Smooth muscle cell (in vitro differentiated cells): Measurements from ENCODE around the gene TMEM213. TPM values are rescaled to one million over a fixed set of nuclear protein-coding genes. Genes with fewer than 3 reads are reported as not detected.

Experiments
- DNase-seq: peaks from one replicate; lab custom pipeline; 2025; ENCODE audit not compliant: unreplicated experiment; lab: John Stamatoyannopoulos, UW
- H2AFZ ChIP-seq: fragments of 200-600 bp; sonication (generic); 2 replicates; pipeline ENCODE4 v1.6.0; 2016; ENCODE audit warnings: antibody characterized with exemption, low read depth, mild to moderate bottlenecking
- H3F3A ChIP-seq: fragments of 200-600 bp; sonication (generic); 2 replicates; pipeline ENCODE4 v1.6.0; 2017; ENCODE audit warnings: antibody characterized with exemption, low read depth
- H3K27ac ChIP-seq: fragments of 200-600 bp; sonication (generic); 2 replicates; pipeline ENCODE4 v1.5.1; 2016; ENCODE audit warnings: low read depth, mild to moderate bottlenecking
- H3K27me3 ChIP-seq: fragments of 200-600 bp; sonication (generic); 2 replicates; pipeline ENCODE4 v1.6.1; 2016; ENCODE audit warnings: low read depth, mild to moderate bottlenecking
- H3K36me3 ChIP-seq: fragments of 200-600 bp; sonication (generic); 2 replicates; pipeline ENCODE4 v1.5.1; 2016; ENCODE audit warnings: low read depth
- H3K4me1 ChIP-seq: fragments of 200-600 bp; sonication (generic); 2 replicates; pipeline ENCODE4 v1.5.1; 2016; ENCODE audit warnings: low read depth
- H3K4me2 ChIP-seq: fragments of 200-600 bp; sonication (generic); 2 replicates; pipeline ENCODE4 v1.6.0; 2016; ENCODE audit warnings: mild to moderate bottlenecking
- H3K4me3 ChIP-seq: fragments of 200-600 bp; sonication (generic); 2 replicates; pipeline ENCODE4 v1.5.1; 2016; ENCODE audit warnings: mild to moderate bottlenecking
- H3K79me2 ChIP-seq: fragments of 200-600 bp; sonication (generic); 2 replicates; pipeline ENCODE4 v1.6.0; 2016; ENCODE audit warnings: low read depth, mild to moderate bottlenecking
- H3K9ac ChIP-seq: fragments of 200-600 bp; sonication (generic); 2 replicates; pipeline ENCODE4 v1.6.0; 2016; ENCODE audit warnings: low read depth
- H3K9me3 ChIP-seq: fragments of 200-600 bp; sonication (generic); replicated peaks from 2 replicates; pipeline ENCODE4 v1.5.1; 2016; ENCODE audit warnings: low read depth
- H4K20me1 ChIP-seq: fragments of 200-600 bp; sonication (generic); 2 replicates; pipeline ENCODE4 v1.6.0; 2016; ENCODE audit warnings: low read depth
- CTCF ChIP-seq: fragments of 200-600 bp; sonication (generic); IDR thresholded peaks from 2 replicates; pipeline ENCODE4 v1.5.1; 2017; ENCODE audit warnings: borderline replicate concordance, mild to moderate bottlenecking, antibody characterized with exemption; ENCODE audit not compliant: insufficient read depth, poor library complexity, severe bottlenecking
- WGBS: methylation state at CpG from one replicate; pipeline ENCODE4 v1.1.7; 2016; ENCODE audit warnings: low lambda C conversion rate; 5-methylcytosine and 5-hydroxymethylcytosine counted together
- polyA plus RNA-seq: library from polyadenylated mRNA; unstranded; fragments of >200 nt; fragmentation: Nextera tagmentation; extraction: Ambion mirVana; gene quantifications from 2 replicates; pipeline ENCODE4 v1.2.1, GENCODE V29; 2016
- total RNA-seq: library from RNA; depleted of rRNA; stranded (reverse); fragments of >200 nt; gene quantifications from 2 replicates; pipeline ENCODE4 v1.2.3, GENCODE V29; 2014

TMEM213 gene
- total and polyA plus RNA-seq, 2 experiments from 2014 or later: not detected

DNA sequence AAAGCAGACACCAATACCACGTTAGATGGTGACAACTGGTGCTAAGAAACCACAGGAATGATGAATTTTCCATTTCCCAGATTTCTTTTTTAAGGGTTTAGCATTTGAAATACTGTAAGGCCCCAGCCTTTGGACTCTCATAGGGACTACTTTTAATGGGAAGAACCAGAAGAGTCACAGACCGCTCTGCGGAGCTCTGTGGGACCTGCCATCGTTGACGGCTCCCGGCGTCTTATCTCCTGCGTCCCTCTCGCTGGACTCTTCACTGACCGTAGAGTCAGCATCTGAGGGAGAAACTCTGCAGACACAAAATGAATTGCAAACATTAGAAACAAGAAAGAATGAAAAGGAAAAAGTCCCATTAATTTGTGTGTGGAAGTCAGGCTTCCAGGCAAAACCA lies 81.6 kb downstream of the TMEM213 start:
- DNase-seq: no peak
- Histone ChIP-seq H3K4me2 (peak overlapping the region; percentile 52), H2AFZ (no peak overlapping the region), H4K20me1 (no peaks in the 10 kb centered on the region), H3K27ac (no peak overlapping the region), H3F3A (peaks cover 11% of the 10 kb centered on the region), H3K9ac (no peak overlapping the region), H3K36me3 (no peaks in the 10 kb centered on the region), H3K79me2 (no peaks in the 10 kb centered on the region), H3K9me3 (no peaks in the 10 kb centered on the region), H3K4me3 (no peak overlapping the region), H3K4me1 (no peaks in the 10 kb centered on the region), H3K27me3 (no peaks in the 10 kb centered on the region)
- TF ChIP-seq CTCF: no peak
- WGBS: 48% methylated on average over 10 of the region's 10 CpGs

DNA sequence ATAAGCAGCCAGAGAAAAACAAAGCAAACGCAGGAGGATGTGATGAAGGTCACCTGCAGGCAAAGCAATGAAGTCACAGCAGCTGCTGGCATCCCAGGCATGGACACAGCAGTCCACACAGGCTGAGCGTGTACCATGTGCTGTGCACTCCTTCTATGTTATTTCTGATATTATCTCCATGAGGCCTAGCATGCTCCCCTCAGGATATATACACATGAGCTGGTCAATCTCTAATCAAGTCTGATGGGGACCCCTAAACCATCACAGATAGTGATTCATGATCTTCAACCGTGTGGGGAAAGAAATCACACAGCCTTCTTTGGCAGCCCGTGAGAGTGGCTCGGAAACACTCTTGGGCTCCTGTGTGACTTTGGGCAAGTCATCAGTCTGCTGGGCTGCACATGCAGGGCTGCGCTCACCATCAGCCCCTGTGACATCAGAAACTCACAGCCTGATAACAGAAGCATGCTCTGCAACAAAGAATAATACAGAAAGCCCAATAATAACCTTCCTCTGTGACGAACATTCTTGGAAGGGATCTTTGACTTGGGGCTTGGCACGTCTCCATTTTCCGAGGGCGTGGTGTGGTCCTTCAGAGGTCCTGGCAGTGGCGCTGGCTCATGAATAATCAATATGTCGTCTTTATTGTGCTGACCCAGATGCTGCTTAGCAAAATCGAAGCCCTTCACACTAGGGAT lies 83.2 kb downstream of the TMEM213 start:
- 96% methylated on average over 13 of the region's 13 CpGs for WGBS
- no peaks in the 10 kb centered on the region for H3K9me3 ChIP-seq
- no peak overlapping the region for H3K9ac ChIP-seq
- H4K20me1 ChIP-seq: no peaks in the 10 kb centered on the region
- no peaks in the 10 kb centered on the region for H3K79me2 ChIP-seq
- peaks cover 11% of the 10 kb centered on the region for H3F3A ChIP-seq
- DNase-seq: no peak
- no peak overlapping the region for H3K4me3 ChIP-seq
- H3K4me1 ChIP-seq: no peaks in the 10 kb centered on the region
- TF ChIP-seq CTCF: no peak
- H3K4me2 ChIP-seq: no peak overlapping the region
- no peak overlapping the region for H3K27ac ChIP-seq
- no peaks in the 10 kb centered on the region for H3K36me3 ChIP-seq
- H3K27me3 ChIP-seq: no peaks in the 10 kb centered on the region
- no peak overlapping the region for H2AFZ ChIP-seq

DNA sequence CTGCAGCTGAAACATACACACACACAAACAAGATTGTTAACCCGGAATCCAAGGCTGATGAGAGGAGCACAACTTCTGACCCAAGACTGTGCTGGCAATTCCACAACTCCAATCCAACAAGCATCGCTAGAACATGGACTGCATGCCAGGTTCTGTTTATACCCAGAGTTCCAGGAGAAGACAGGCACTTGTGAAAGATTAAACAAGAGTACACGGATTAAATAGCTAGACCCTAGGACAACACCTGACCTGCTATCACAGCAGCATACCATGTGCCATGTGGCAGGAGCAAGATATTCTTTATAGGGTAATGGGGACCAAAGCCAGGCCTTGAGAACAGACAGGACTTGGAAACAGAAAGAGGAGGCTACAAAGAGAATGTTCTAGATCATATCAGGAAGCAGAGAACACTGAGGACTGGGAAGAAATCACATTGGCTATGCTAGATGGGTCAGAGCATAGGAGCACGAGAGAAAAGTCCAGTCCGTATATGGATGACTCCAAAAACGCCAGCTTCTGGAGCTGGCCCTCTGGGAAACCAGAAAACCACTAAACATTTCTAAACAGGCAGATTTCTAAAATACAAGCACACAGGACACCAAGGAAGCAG lies 83.9 kb downstream of the TMEM213 start:
- H3K9ac ChIP-seq: no peak overlapping the region
- H3K4me3 ChIP-seq: no peak overlapping the region
- WGBS: 76% methylated on average over 6 of the region's 6 CpGs
- no peaks in the 10 kb centered on the region for H3K4me1 ChIP-seq
- H2AFZ ChIP-seq: no peak overlapping the region
- H3F3A ChIP-seq: peaks cover 6% of the 10 kb centered on the region
- H3K4me2 ChIP-seq: no peak overlapping the region
- no peaks in the 10 kb centered on the region for H3K27me3 ChIP-seq
- DNase-seq: no peak
- H3K27ac ChIP-seq: no peak overlapping the region
- TF ChIP-seq CTCF: no peak
- no peaks in the 10 kb centered on the region for H3K36me3 ChIP-seq
- no peaks in the 10 kb centered on the region for H4K20me1 ChIP-seq
- no peaks in the 10 kb centered on the region for H3K9me3 ChIP-seq
- H3K79me2 ChIP-seq: no peaks in the 10 kb centered on the region

DNA sequence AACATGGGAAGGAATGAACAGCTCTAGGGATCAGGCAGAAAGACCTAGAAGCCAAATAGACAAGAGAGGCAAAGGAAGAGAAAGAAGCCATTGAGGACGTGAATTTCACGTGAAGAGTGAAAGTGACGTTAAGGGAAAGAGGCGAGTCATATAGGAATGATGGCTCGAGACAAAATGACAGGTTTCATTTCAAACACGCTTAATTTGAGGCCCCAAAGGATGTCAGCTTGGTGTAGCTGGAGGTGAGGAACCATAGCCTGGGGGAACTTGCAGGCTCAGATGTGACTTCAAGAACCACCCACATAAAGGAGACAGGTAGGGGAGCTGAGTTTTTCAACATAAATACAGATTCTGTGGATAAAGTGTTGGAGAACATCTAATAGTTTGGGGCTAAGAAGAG lies 84.5 kb downstream of the TMEM213 start:
- WGBS: 91% methylated on average over 6 of the region's 6 CpGs
- Histone ChIP-seq H3K27me3 (no peaks in the 10 kb centered on the region), H3K9ac (no peak overlapping the region), H3K4me1 (no peaks in the 10 kb centered on the region), H4K20me1 (no peaks in the 10 kb centered on the region), H3K79me2 (no peaks in the 10 kb centered on the region), H3K36me3 (no peaks in the 10 kb centered on the region), H3K9me3 (no peaks in the 10 kb centered on the region), H3K4me2 (no peak overlapping the region), H3K4me3 (no peak overlapping the region), H2AFZ (no peak overlapping the region), H3F3A (peaks cover under 1% of the 10 kb centered on the region), H3K27ac (no peak overlapping the region)
- no peak for TF ChIP-seq CTCF
- DNase-seq: no peak
